HL-60/S4 treated with phorbol 12-myristate 13-acetate at 8.2 ng/mL for 4 days and 3 days (cell line): ENCODE results near the gene SESN1.
"Not testable (repeated sequence)": the region's sequence is repeated elsewhere in the genome, so short reads cannot be mapped to it uniquely, and the experiment has no call there.

ENCODE experiments used
- in situ Hi-C: fragments of 300-500 bp; cut with MboI; formaldehyde crosslinking; loops from 2 replicates; pipeline ENCODE4 v1.15.0; 2022; ENCODE audit warnings: low sequenced_read_pairs

SESN1 gene

GRCh38 chr6:109002882-109003281, 91.8 kb downstream of the SESN1 start:
- in situ Hi-C loops = no loop called here

GRCh38 chr6:109002051-109002697, 92.5 kb downstream of the SESN1 start:
- in situ Hi-C loops = no loop called here

- in situ Hi-C loops = no loop called here
Measured at GRCh38 chr6:109001291-109001894, 93.3 kb downstream of the SESN1 start.

GRCh38 chr6:109000289-109000688, 94.4 kb downstream of the SESN1 start:
- in situ Hi-C loops = no loop called here

- in situ Hi-C loops = no loop called here
Measured at GRCh38 chr6:108999428-108999827, 95.2 kb downstream of the SESN1 start.

GRCh38 chr6:108998485-108998884, 96.2 kb downstream of the SESN1 start:
- in situ Hi-C loops = no loop called here

GRCh38 chr6:108996208-108996607, 98.4 kb downstream of the SESN1 start:
- in situ Hi-C loops = no loop called here

- in situ Hi-C loops = no loop called here
Measured at GRCh38 chr6:108995296-108995695, 99.3 kb downstream of the SESN1 start.

- in situ Hi-C loops = no loop called here
Measured at GRCh38 chr6:108993876-108994275, 100.8 kb downstream of the SESN1 start.

- in situ Hi-C loops = no loop called here
Measured at GRCh38 chr6:108989700-108990099, 104.9 kb downstream of the SESN1 start.

- in situ Hi-C loops = no loop called here
Measured at GRCh38 chr6:108988765-108989164, 105.9 kb downstream of the SESN1 start.

GRCh38 chr6:108988296-108988695, 106.3 kb downstream of the SESN1 start:
- in situ Hi-C loops = no loop called here

GRCh38 chr6:108987156-108987555, 107.5 kb downstream of the SESN1 start:
- in situ Hi-C loops = no loop called here

- in situ Hi-C loops = no loop called here
Measured at GRCh38 chr6:108985301-108985700, 109.3 kb downstream of the SESN1 start.

GRCh38 chr6:108983151-108983550, 111.5 kb downstream of the SESN1 start:
- in situ Hi-C loops = no loop called here

- in situ Hi-C loops = no loop called here
Measured at GRCh38 chr6:108982154-108983113, 112.2 kb downstream of the SESN1 start.

GRCh38 chr6:108978638-108979037, 116.0 kb downstream of the SESN1 start:
- in situ Hi-C loops = not testable (repeated sequence)

GRCh38 chr6:108974201-108974600, 120.4 kb downstream of the SESN1 start:
- in situ Hi-C loops = no loop called here

- in situ Hi-C loops = no loop called here
Measured at GRCh38 chr6:108969776-108970175, 124.9 kb downstream of the SESN1 start.

GRCh38 chr6:108968325-108969316, 126.0 kb downstream of the SESN1 start:
- in situ Hi-C loops = no loop called here
